Activated CD4-positive, alpha-beta T cell treated with anti-CD3 and anti-CD28 coated beads, Interleukin-10, Interleukin-2, amounts not matched to agents 100 ng/mL and 50 ng/mL, durations not matched to agents 16 hours and 8 hours (primary cell): ENCODE measurements around the gene ASIC4.

Source experiments
- DNase-seq: peaks from one replicate; pipeline ENCODE4 v3.0.0-alpha.2; 2020

The ASIC4 gene

DNA sequence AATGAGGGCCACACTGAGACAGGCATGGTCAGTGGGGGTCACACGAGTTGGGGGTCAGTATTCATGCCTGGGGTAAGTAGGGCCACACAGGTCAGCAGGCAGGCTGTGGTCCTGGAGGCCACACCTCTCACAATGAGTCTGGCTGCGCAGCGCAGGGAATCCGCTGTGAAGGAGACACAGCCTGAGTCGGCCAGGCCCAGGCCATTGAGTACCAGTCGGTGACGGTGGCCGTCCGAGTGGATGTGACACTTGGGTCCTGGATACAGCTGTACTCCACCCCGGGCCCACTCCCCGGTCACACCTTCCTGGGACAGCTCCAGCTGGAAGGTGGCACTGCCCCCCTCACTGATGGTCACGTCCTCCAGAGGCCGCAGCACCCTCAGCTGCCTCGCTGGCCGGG is 40.1 kb downstream of the ASIC4 start:
- no peak for DNase-seq

DNA sequence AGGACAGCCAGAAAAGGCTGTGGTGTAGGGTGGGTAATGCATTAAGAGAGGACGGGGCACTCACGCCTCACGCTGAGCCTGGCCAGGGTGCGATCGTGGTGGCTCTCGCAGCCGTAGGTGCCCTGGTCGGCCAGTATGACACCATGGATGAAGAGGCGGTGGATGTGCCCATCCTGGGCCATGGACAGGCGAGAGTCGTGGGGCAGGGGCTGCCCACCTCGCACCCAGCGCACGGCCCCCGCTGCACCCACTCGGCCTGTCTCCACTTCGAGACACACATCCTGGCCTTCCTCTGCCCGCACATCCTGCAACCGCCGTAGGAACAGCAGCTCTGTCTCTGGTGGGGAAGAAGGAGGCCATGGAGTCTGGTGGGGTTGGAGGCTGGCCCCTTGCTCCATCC is 41.7 kb downstream of the ASIC4 start:
- DNase-seq: no peak

DNA sequence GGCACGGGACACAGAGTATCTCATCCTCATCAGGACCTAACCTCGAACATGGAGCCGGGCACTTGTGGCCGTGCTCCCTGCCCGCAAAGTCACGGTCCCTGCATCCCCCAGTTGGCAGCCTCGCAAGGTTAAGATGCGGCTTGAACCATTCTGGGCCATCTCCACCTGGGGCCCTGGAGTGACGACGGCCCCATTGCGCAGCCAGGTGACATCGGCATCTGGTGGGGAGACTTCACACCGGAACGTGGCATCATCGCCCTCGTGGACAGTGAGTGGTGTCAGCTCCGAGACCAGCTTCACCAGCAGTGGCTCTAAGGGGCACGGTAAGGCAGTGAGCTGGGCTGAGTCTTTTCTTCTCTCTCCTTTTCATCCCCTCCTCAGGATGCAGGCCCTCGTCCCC is 42.1 kb downstream of the ASIC4 start:
- no peak for DNase-seq

DNA sequence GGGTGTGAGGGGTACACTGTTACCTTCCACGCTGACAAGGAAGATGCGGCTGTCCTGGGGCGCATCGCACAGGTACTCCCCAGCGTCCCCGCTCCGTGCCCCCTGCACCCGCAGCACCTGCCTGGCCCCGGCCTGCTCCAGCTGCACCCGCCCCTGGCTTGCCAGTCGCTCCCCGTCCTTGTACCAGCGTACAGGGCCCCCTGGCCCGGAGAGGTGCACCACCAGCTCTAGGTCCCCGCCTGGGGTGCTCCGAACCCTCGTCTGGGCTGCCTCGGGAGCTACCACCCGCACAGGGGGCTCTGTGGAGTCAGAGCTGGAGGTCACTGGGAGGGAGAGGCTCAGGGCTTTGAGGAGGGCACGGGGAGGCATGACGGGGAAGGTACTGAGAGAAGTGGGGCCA is 43.0 kb downstream of the ASIC4 start:
- no peak for DNase-seq

DNA sequence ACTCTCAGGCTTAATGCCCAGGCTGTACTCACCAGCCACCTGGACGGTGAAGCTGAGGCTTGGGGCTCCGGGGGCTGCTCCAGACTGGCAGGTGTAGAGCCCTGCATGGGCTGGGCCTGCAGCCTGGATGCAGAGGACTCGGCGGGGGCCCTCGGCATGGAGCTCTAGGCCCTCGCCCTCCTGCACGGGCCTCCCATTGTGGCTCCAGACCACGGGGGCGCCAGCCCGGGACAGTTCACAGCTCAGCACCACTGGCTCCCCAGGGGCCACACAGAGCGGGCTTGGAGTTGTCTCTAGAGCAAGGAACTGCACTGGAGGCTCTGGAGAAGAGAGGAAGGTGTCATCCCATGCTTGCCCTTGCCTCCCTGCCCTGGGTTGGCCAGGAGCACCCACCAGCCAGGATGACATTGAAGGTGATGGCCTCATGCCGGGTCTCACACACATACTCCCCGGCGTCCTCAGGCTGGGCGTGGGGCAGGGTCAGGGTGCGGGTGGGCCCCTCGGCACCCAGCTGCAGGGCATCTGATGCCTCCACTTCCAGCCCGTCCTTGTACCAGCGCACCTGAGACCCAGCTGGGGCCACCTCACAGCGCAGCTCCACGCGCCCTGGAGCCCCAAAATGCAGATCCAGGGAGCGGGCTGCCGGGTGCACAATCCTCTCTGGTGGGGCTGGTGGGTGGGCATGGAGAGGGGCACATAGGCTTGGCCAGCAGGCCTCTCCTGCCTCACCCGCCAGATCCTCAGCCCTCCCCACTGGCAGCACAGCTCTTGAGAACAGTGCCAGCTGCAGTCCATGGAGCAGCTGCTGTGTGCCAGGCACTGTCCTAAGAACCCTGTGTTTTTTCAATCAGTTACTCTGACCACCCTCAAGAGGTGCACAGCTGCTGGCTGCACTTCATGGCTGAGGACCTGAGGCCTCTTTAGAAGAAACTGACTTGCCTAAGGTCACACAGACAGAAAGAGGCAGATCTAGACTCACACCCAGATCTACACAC is 43.8 kb downstream of the ASIC4 start:
- no peak for DNase-seq

DNA sequence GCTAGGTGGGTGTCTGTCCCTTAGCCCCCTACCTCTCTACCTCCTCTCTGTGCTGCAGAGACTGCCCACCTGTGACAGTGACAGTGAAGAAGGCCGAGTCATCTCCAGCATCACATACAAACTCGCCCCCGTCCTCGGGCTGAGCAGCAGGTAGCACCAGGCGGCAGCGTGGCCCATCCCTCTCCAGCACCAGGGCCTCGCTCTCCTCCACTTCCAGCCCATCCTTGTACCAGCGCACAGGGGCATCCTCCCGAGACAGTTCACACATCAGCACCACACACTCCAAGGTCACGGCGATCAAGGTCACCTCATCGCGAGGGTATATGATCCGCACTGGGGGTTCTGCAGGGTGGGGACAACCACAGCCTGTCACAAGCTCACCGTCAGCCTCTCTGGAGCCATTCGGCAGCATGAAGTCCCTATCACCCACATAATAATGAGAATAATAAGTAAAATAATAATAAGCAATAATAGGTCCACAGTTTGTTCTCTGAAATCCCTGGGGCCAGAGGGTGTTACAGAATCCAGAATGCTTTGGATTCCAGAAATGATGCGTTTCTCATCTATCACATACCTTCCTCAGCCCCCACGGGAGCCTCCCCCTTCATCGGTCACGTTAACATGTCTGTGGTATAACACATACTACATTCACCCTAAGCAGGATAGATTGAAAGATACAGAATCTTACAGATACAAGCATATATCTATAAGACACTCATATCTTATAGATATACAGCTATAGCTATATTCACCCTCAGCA is 45.1 kb downstream of the ASIC4 start:
- no peak for DNase-seq

DNA sequence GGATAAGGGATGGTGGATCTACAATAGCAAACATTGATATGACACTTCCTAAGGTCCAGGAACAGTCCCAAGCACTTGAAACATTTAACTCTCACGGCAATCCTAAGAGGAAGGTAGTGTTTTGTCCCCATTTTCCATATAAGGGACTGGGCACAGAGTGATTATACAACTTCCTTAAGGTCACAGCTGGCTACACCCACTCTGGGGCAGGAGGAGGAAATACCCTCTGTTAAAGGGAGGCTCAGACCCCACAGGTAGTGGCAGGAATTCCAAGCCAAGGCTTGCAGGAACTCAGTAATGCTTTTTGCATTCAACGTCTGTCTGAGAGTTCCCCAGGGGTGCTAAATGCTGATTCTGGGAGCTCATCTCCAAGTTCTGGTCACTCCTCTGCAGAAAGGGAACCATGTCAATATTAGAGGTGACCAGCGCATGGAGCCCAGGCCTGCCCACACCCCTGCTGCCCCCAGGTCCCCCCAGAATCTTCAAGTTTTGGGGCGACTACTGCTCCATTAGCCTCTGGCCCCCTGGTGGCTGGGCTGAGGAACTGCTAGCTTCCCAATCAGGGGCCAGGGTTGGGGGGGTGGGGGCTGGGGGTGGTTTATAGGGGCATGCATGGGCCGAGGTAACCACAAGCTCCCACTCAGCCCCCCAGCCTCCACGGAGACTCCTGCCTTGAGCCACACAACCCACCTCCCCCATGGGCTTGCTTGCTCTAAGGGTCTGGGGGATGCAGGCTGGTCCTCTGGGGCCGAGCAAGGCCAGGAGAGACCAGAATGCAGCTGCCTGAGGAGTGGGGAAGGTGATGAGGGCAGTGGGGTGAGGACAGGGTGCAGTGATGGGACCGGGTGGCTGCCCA is 46.0 kb downstream of the ASIC4 start:
- DNase-seq: no peak

DNA sequence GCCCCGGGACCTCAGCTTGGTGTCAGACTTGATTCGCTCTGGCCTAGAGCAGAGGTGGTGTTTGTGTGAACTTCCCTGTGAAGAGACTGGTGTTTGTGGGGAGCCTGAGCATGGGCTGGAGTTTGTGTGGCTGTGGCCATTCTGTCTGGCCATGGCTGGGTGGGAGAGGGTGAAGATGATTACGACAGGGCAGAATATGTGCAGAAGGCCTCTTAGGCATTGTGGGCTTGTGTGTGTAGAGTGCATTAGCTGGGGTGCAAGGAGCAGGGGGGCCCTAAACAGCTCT is 46.6 kb downstream of the ASIC4 start:
- DNase-seq: no peak

DNA sequence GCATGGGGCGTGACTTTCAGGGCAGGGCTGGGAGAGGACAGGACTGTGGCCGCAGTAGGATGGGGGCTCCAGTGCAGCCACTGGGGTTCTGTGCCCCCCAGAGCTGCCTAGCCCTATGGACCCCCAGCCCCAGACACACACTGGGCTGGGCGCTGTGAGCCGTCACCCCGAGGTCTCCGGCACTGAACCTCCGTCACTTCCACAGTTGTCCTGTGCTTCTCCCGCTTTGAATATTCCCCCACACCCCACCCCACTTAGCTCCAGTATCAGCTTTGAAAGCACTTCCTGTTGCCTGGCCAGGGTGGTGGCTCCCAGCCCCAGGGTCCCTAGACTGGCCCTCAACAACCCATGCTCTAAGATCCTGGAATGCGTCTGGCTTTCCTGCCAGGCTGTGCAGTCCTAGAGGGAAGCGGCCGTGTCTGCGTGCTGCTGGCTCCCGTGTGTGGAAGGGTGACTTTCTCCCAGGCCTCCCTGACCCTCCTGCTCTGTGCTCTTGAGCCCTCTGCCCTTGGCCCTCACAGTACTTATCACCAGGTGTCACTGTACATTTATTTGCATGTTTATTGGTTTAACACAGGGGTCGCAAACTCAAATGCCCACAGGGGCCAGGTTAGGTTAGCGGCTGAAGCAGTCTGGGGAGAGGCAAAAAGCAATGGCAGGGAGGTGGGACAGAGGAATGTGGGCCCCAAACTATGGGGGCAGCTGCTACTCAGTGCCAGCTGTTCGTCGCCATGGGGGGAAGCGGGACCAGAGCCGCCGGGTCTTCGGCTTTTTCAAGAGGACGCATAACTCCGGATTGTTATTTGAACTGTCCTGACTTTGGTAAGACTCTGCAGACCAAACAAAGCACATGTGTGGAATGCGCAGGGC is 47.1 kb downstream of the ASIC4 start:
- no peak for DNase-seq

DNA sequence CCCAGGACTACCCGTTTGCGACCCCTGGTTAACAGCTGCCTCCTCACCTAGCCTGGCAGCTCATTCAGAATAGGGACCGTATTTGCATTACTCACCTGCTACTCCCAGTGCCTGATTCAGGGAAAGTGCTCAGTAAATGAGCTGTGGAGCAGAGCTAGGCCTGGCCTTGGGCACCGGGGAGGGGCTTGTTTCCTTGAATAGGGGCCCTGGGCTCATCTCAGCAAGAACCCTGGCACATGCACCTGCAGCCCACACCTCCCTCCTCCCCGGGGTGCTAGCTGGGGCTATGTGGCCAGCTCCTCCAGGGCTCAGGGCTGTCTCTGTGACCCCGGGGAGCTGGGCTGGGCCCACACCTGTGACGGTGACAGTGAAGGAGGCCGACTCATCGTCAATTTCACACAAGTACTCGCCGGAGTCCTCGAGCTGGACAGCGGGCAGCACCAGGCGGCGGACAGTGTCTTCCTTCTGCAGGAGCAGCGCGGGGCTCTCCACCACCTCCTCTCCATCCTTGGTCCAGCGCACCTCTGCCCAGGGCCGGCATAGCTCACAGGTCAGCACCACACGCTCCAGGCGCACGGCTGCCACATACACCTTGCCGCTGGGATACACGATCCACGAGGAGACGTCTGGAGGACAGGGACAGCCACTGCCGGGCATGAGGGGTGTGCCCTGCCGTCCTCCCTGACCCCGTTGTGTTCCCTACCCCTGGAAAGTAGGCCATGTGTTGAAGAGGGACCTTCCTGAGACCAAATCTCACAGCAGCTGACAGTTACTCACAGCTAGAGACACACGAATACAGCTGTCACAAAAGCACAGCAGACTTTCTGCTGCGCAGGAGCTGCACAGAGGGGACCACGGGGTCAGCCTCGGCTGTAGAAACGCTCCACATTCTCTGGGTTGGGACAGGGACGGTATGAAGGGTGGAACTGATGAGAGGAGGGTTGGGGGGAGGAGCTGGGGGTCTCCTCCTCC is 48.1 kb downstream of the ASIC4 start:
- DNase-seq: no peak

DNA sequence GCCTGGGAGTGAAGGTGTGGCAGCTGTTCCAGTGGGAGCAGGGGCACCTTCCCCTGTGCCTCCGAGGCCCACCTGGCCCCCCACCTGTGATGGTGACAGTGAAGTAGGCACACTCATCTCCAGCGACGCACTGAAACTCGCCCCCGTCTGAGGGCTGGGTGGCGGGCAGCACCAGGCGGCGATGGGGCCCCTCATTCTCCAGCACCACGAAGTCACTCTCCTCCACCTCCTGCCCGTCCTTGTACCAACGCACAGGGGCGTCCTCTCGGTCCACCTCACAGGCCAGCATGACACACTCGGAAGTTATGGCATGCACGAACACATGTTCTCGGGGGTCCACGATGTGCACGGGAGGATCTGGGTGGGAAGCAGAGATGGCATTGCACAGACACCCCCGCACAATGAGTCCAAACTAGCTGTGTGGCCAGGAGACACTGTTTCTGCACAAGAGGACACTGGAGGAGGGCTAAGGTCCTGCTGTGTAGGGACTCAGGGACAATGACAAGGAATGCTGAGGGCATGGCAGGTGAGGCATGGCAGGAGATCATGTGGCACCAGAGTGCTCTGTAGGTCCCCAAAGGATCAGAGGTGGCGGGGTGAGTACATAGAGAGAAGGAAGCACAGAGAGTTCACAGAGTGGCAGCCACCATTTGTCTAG is 49.1 kb downstream of the ASIC4 start:
- DNase-seq: no peak

DNA sequence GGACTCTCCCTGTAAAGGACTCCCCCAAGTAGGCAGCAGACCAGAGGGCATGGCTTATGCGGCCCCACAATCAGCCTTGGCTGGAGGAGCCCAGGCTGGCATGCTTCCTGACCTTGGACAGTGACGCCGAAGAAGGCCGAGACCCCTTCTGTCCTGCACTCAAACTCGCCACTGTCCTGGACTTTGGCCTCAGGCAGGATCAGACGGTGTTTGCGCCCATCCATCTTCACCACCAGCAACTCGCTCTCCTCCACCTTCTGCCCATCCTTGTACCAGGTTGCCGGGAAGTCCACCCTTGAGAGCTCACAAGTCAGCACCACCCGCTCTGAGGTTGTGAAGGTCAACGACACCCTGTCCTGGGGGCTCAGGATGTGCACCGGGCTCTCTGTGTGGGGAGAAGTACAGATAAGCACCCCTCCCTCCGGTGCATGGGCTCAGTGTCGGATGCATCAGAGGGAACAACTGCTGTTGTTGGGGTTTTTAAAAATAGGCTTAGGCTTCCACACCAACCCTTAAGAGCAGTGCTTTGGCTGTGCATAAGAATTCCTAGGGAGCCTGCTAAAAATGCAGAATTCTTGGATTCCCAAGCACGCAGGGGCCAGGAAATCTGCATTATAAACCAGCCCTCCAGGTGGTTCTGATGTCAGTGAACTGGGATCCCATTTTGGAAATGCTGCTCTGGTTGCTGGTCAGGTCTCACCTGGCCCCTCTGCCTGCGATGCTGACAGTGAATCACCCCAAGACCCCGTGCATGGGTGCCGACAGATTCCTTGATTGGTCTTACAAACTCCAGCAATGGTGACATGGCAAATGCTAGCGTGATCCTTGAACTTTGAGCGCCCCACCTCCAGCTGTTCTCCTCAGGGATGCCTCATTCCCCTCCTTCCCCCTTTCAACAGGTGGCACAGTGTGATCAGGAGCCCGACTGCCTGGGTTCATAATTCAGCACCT is 51.1 kb downstream of the ASIC4 start:
- no peak for DNase-seq

DNA sequence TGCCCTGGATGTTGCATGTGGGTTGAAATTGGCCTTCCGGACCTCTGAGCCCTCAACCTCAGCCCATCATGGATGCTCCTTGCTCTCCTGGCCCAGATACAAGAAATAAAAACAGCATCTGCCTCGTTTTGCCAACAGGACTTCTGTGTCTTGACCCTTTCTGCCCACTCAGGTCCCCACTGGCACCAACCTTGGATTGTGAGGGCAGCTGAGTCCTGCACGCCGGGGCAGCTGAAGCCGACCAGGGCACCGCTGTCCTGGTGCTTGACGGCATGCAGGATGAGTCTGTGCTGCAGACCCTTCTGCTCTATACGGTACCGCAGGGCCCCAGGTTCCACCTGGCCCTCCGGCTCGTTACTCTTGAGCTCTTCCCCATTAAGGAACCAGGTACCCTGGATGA is 52.4 kb downstream of the ASIC4 start:
- no peak for DNase-seq

DNA sequence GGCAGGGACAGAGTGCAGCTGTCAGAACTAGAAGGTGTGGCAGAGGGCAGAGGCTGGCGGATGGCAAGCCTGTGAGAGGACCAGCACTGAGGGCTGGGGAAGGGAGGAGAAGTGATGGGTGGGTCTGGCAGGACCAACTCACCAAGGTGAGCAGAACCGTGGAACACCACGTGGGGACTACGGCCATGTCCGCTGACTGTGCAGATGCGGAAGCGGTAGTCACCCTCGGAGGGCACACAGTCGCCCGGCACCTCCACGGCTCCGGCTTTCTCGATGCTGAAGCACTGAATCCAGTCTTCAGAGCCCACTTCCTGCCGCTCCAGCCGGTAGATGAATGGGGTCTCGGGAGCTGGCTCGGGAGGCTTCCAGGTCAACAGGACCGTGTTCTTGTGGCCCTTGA is 52.8 kb downstream of the ASIC4 start:
- DNase-seq: no peak

DNA sequence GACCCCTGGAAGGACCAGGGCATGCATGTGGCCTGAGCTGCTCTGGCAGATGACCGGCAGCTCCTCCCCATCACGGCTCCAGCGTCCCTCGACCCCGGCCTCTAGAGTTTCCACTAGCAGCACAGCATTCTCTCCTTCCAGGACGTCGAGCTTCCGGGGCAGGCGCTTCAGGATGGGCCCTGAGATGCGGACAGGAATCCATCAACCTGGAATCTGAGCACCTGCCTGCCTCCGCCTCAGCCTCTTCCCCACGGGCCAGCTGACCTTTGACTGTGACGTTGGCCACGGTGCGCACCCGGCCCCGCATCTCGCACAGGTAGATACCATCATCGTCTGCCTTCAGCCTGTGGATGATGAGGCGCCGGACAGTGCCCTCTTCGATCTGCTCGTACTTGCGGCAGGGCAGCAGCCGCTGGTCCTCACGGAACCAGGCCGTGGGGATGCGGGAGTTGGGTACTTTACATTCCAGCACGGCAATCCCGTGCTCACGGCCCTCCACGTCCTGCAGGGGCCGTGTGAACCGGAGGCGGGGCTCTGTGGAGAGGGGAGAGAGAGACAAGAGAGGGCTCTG is 53.6 kb downstream of the ASIC4 start:
- DNase-seq: no peak

DNA sequence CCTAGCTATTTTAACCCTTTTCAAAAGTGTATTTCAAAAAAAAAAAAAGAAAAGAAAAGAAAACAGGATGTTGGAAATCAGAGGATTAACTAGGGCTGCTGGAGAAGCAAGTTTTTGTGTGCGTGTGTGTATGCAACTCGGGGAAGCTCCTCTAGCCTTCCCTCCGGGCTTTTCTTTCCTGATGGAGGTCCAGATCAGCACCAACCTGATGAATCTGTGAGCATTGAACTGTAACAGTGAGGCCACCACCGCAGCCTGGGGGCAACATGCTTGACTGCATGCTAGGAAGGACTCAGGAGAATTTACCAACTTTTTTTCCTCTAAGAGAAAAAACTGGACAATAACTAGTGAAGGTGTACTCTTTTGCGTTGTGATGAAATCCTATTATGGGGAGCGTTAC is 54.8 kb downstream of the ASIC4 start:
- DNase-seq: no peak

DNA sequence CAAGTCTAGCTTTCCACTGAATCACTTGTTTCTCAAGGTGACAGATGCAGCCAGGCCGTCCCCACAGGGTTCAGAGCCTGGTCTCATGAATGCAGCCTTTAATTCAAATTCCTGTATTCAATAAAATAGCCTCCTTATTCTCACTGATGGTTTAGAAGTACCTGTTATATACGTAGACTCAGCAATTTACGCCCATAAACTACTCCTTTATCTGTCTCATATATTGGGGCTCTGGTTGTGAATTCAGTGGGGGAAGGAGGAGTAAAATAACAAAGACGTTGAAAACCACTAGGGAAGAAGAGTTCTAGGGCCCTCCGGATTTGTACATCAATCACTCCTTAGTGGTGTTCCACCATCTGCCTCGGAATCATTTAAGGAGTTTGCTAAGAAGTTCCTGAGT is 55.4 kb downstream of the ASIC4 start:
- no peak for DNase-seq

DNA sequence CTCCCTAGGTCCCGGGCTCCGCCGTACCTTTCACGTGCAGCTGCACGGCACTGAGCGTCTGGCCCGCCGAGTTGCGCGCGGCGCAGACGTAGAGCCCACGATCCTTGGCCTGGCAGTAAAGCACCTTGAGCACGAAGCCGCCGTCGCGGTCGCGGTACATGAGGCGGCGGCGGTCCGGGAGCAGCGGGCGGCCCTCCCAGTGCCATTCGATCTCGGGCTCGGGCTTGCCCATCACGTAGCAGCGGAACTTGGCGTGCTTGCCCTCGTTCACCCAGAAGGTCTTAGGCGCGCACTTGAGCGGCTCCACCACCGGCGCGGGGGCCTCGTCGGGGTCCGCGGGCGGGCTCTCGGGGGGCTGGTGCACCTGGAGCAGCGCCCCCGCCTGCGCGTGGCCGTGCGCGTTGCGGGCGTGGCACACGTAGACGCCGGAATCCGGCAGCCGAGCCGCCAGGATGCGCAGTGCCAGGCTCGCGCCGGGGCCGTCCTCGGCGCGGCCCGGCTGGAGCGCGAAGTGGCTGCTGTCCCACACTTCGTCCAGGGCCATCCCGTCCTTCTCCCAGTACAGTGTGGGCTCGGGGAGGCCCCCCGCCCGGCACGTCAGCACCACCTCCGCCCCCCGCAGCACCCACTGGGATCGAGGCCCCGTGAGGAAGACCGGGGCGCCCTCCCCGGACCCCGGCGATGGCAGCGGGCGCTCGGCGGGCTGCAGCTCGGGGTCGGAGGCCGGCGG is 56.1 kb downstream of the ASIC4 start:
- no peak for DNase-seq
